Measurements from ENCODE around the gene ZMYM4.

ZMYM4 gene

GRCh38 chr1:35270836-35271235 is 2.3 kb downstream of the ZMYM4 start:
- DNase-seq = no peak
- over 99% methylated on average over 3 of the region's 3 CpGs for WGBS
- no peaks in the 10 kb centered on the region for H3K9me3 ChIP-seq (ENCODE audit: control insufficient read depth, low read length)
- H3K9ac ChIP-seq (ENCODE audit: low read length) = no peak overlapping the region
- H3K4ac ChIP-seq (ENCODE audit: low read depth in 1 of 2, low read length in 2 of 2) = no peak overlapping the region
- no peak overlapping the region for H2BK120ac ChIP-seq (ENCODE audit: low read depth, low read length)
- H3K79me1 ChIP-seq (replicated peaks; ENCODE audit: low read length, poor library complexity, severe bottlenecking) = no peaks in the 10 kb centered on the region
- no peak overlapping the region for H4K91ac ChIP-seq (ENCODE audit: low read length)
- H3K4me3 ChIP-seq (ENCODE audit: insufficient read depth in 1 of 2, low read depth in 1 of 2, low read length in 2 of 2) = peak overlapping the region in 1 of 2 experiments; percentile 93
- H3K27ac ChIP-seq (ENCODE audit: low read length, poor library complexity, severe bottlenecking) = no peak overlapping the region
- H2BK5ac ChIP-seq (ENCODE audit: low read depth, low read length, poor library complexity, severe bottlenecking) = no peak overlapping the region
- no peak overlapping the region for H2AFZ ChIP-seq (ENCODE audit: low read depth, low read length)
- no peak overlapping the region for H3K18ac ChIP-seq (ENCODE audit: low read depth in 1 of 2, low read length in 2 of 2)
- no peaks in the 10 kb centered on the region for H3K27me3 ChIP-seq (ENCODE audit: control insufficient read depth in 1 of 2, insufficient read depth in 1 of 2, low read length in 2 of 2)
- no peak overlapping the region for H2BK15ac ChIP-seq (ENCODE audit: low read depth, poor library complexity, severe bottlenecking)
- no peak overlapping the region for H3K4me2 ChIP-seq (ENCODE audit: low read length, poor library complexity, severe bottlenecking)
- no peak overlapping the region for H4K8ac ChIP-seq (ENCODE audit: low read length)
- H2AK5ac ChIP-seq (ENCODE audit: low read length, severe bottlenecking) = no peak overlapping the region
- no peak overlapping the region for H3K23ac ChIP-seq (ENCODE audit: low read length in 2 of 2)
- peaks cover 4% of the 10 kb centered on the region for H3K4me1 ChIP-seq (ENCODE audit: control insufficient read depth, insufficient read depth, low read depth, low read length)
- H2BK12ac ChIP-seq (ENCODE audit: low read length in 2 of 2) = no peak overlapping the region
- no peak overlapping the region for H3K14ac ChIP-seq (ENCODE audit: low read length in 2 of 2)
- H3K36me3 ChIP-seq (ENCODE audit: control insufficient read depth in 1 of 2, insufficient read depth in 2 of 2, low read depth in 1 of 2, low read length in 2 of 2) = peaks cover 0 to 3% of the 10 kb centered on the region in 2 experiments

- Histone ChIP-seq H4K8ac (ENCODE audit: low read length) (no peak overlapping the region), H3K14ac (ENCODE audit: low read length in 2 of 2) (no peak overlapping the region), H2AK5ac (ENCODE audit: low read length, severe bottlenecking) (no peak overlapping the region), H3K4ac (ENCODE audit: low read depth in 1 of 2, low read length in 2 of 2) (no peak overlapping the region), H3K27ac (ENCODE audit: low read length, poor library complexity, severe bottlenecking) (no peak overlapping the region), H2BK5ac (ENCODE audit: low read depth, low read length, poor library complexity, severe bottlenecking) (no peak overlapping the region), H2AFZ (ENCODE audit: low read depth, low read length) (no peak overlapping the region), H3K4me3 (ENCODE audit: insufficient read depth in 1 of 2, low read depth in 1 of 2, low read length in 2 of 2) (no peak overlapping the region), H3K23ac (ENCODE audit: low read length in 2 of 2) (no peak overlapping the region), H3K79me1 (replicated peaks; ENCODE audit: low read length, poor library complexity, severe bottlenecking) (peaks cover 6% of the 10 kb centered on the region), H3K4me2 (ENCODE audit: low read length, poor library complexity, severe bottlenecking) (no peak overlapping the region), H4K91ac (ENCODE audit: low read length) (no peak overlapping the region), H2BK12ac (ENCODE audit: low read length in 2 of 2) (no peak overlapping the region), H3K27me3 (ENCODE audit: control insufficient read depth in 1 of 2, insufficient read depth in 1 of 2, low read length in 2 of 2) (no peaks in the 10 kb centered on the region), H3K9me3 (ENCODE audit: control insufficient read depth, low read length) (no peaks in the 10 kb centered on the region), H3K9ac (ENCODE audit: low read length) (no peak overlapping the region), H3K36me3 (ENCODE audit: control insufficient read depth in 1 of 2, insufficient read depth in 2 of 2, low read depth in 1 of 2, low read length in 2 of 2) (peaks cover 4 to 5% of the 10 kb centered on the region in 2 experiments), H3K4me1 (ENCODE audit: control insufficient read depth, insufficient read depth, low read depth, low read length) (peaks cover 4% of the 10 kb centered on the region), H2BK120ac (ENCODE audit: low read depth, low read length) (no peak overlapping the region), H2BK15ac (ENCODE audit: low read depth, poor library complexity, severe bottlenecking) (no peak overlapping the region), H3K18ac (ENCODE audit: low read depth in 1 of 2, low read length in 2 of 2) (no peak overlapping the region)
- 100% methylated on average over 4 of the region's 4 CpGs for WGBS
- no peak for DNase-seq
Measured at GRCh38 chr1:35274197-35274596, 5.7 kb downstream of the ZMYM4 start.

GRCh38 chr1:35278886-35279554 is 10.5 kb downstream of the ZMYM4 start:
- H2BK5ac ChIP-seq (ENCODE audit: low read depth, low read length, poor library complexity, severe bottlenecking) = no peak overlapping the region
- H3K79me1 ChIP-seq (replicated peaks; ENCODE audit: low read length, poor library complexity, severe bottlenecking) = peaks cover 10% of the 10 kb centered on the region
- no peak overlapping the region for H2AFZ ChIP-seq (ENCODE audit: low read depth, low read length)
- no peak overlapping the region for H2AK5ac ChIP-seq (ENCODE audit: low read length, severe bottlenecking)
- H4K91ac ChIP-seq (ENCODE audit: low read length) = no peak overlapping the region
- H3K27ac ChIP-seq (ENCODE audit: low read length, poor library complexity, severe bottlenecking) = no peak overlapping the region
- no peak overlapping the region for H3K9ac ChIP-seq (ENCODE audit: low read length)
- H3K9me3 ChIP-seq (ENCODE audit: control insufficient read depth, low read length) = no peaks in the 10 kb centered on the region
- 40% methylated on average over 5 of the region's 6 CpGs for WGBS
- no peak overlapping the region for H3K4me3 ChIP-seq (ENCODE audit: insufficient read depth in 1 of 2, low read depth in 1 of 2, low read length in 2 of 2)
- H3K23ac ChIP-seq (ENCODE audit: low read length in 2 of 2) = no peak overlapping the region
- H2BK120ac ChIP-seq (ENCODE audit: low read depth, low read length) = no peak overlapping the region
- H3K18ac ChIP-seq (ENCODE audit: low read depth in 1 of 2, low read length in 2 of 2) = no peak overlapping the region
- no peaks in the 10 kb centered on the region for H3K27me3 ChIP-seq (ENCODE audit: control insufficient read depth in 1 of 2, insufficient read depth in 1 of 2, low read length in 2 of 2)
- peak; percentile 63 for DNase-seq
- H3K4me2 ChIP-seq (ENCODE audit: low read length, poor library complexity, severe bottlenecking) = no peak overlapping the region
- H3K4ac ChIP-seq (ENCODE audit: low read depth in 1 of 2, low read length in 2 of 2) = no peak overlapping the region
- H3K36me3 ChIP-seq (ENCODE audit: control insufficient read depth in 1 of 2, insufficient read depth in 2 of 2, low read depth in 1 of 2, low read length in 2 of 2) = peaks cover 8 to 16% of the 10 kb centered on the region in 2 experiments
- H3K4me1 ChIP-seq (ENCODE audit: control insufficient read depth, insufficient read depth, low read depth, low read length) = no peaks in the 10 kb centered on the region
- H2BK12ac ChIP-seq (ENCODE audit: low read length in 2 of 2) = no peak overlapping the region
- no peak overlapping the region for H3K14ac ChIP-seq (ENCODE audit: low read length in 2 of 2)
- no peak overlapping the region for H4K8ac ChIP-seq (ENCODE audit: low read length)
- no peak overlapping the region for H2BK15ac ChIP-seq (ENCODE audit: low read depth, poor library complexity, severe bottlenecking)

GRCh38 chr1:35279555-35279904 is 11.0 kb downstream of the ZMYM4 start:
- no peaks in the 10 kb centered on the region for H3K27me3 ChIP-seq (ENCODE audit: control insufficient read depth in 1 of 2, insufficient read depth in 1 of 2, low read length in 2 of 2)
- H2AK5ac ChIP-seq (ENCODE audit: low read length, severe bottlenecking) = no peak overlapping the region
- H3K9ac ChIP-seq (ENCODE audit: low read length) = no peak overlapping the region
- peaks cover 12% of the 10 kb centered on the region for H3K79me1 ChIP-seq (replicated peaks; ENCODE audit: low read length, poor library complexity, severe bottlenecking)
- H3K14ac ChIP-seq (ENCODE audit: low read length in 2 of 2) = no peak overlapping the region
- H3K9me3 ChIP-seq (ENCODE audit: control insufficient read depth, low read length) = peaks cover 2% of the 10 kb centered on the region
- no peak overlapping the region for H3K23ac ChIP-seq (ENCODE audit: low read length in 2 of 2)
- no peaks in the 10 kb centered on the region for H3K4me1 ChIP-seq (ENCODE audit: control insufficient read depth, insufficient read depth, low read depth, low read length)
- no peak overlapping the region for H2BK12ac ChIP-seq (ENCODE audit: low read length in 2 of 2)
- no peak overlapping the region for H2BK15ac ChIP-seq (ENCODE audit: low read depth, poor library complexity, severe bottlenecking)
- no peak overlapping the region for H3K18ac ChIP-seq (ENCODE audit: low read depth in 1 of 2, low read length in 2 of 2)
- H3K4me2 ChIP-seq (ENCODE audit: low read length, poor library complexity, severe bottlenecking) = no peak overlapping the region
- no peak overlapping the region for H2BK120ac ChIP-seq (ENCODE audit: low read depth, low read length)
- H3K27ac ChIP-seq (ENCODE audit: low read length, poor library complexity, severe bottlenecking) = no peak overlapping the region
- H4K8ac ChIP-seq (ENCODE audit: low read length) = no peak overlapping the region
- H4K91ac ChIP-seq (ENCODE audit: low read length) = no peak overlapping the region
- no peak overlapping the region for H2BK5ac ChIP-seq (ENCODE audit: low read depth, low read length, poor library complexity, severe bottlenecking)
- H3K4me3 ChIP-seq (ENCODE audit: insufficient read depth in 1 of 2, low read depth in 1 of 2, low read length in 2 of 2) = no peak overlapping the region
- no peak overlapping the region for H3K4ac ChIP-seq (ENCODE audit: low read depth in 1 of 2, low read length in 2 of 2)
- 88% methylated on average over 1 of the region's 1 CpG for WGBS
- peaks cover 8 to 17% of the 10 kb centered on the region in 2 experiments for H3K36me3 ChIP-seq (ENCODE audit: control insufficient read depth in 1 of 2, insufficient read depth in 2 of 2, low read depth in 1 of 2, low read length in 2 of 2)
- DNase-seq = no peak
- no peak overlapping the region for H2AFZ ChIP-seq (ENCODE audit: low read depth, low read length)
